Measurements from ENCODE around the gene TMEM87B. TPM values are rescaled to one million over a fixed set of nuclear protein-coding genes. Genes with fewer than 3 reads are reported as not detected.
A peak's percentile ranks its signal among the peaks of the same experiment; 100 is the strongest.
"Not testable (repeated sequence)": the region's sequence is repeated elsewhere in the genome, so short reads cannot be mapped to it uniquely, and the experiment has no call there.

TMEM87B gene
- total and polyA plus RNA-seq, 12 donors, result 8.9 to 37.5 (median 29.1) TPM

DNA sequence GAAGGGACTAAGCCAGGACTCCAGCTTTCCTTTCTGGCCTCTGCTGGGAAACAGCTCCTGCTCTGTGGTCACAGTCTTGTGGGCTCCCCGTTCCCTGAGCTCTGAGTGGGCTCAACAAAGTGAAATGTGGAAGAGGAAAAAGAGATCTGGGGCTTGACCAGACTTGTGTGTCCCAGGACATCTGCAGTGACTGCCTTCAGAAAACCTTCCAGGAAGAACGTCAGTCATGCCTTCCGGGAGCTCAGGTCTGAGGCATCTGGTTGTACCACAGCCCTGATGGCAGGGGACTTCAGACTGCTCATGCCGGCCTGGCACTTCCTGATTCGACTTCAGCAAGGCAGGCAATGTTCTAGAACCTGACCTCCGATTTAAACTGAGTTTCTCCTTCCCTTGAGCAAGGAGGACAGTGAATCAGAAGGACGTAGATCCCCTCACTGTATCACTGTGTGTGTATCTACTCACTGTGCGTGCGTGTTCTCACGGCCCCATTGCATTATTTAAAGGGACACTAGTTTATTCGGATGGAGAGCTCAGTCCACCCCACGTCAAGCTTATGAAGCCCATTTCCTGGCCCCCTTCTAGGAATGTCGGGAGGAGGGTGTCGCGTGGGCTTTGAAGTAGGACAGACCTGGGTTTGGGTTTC is 82.6 kb downstream of the TMEM87B start:
- H3K36me3 ChIP-seq (replicated peaks in 1 of 2), result no peaks in the 10 kb centered on the region
- H3K4me1 ChIP-seq (replicated peaks in 1 of 2), result no peaks in the 10 kb centered on the region
- intact Hi-C loops (cut with DNase I), result no loop called here
- H3K9me3 ChIP-seq (replicated peaks in 1 of 3), result no peaks in the 10 kb centered on the region
- no peaks in the 10 kb centered on the region for H3K27me3 ChIP-seq
- peak overlapping the region in 2 of 5 donors; percentile 12 to 71 for H3K27ac ChIP-seq
- H3K4me3 ChIP-seq, result peak overlapping the region in 2 of 4 donors; percentile 32 to 62
- DNase-seq, result peak in 3 of 7 donors; percentile 33 to 55 (median 44)
- WGBS, 4 donors, result 18 to 30% (median 24%) methylated on average over 12 to 15 of the region's 15 CpGs
- TF ChIP-seq POLR2A (IDR thresholded peaks at IDR 0.05), result no peak
- TF ChIP-seq, protein P1, sequence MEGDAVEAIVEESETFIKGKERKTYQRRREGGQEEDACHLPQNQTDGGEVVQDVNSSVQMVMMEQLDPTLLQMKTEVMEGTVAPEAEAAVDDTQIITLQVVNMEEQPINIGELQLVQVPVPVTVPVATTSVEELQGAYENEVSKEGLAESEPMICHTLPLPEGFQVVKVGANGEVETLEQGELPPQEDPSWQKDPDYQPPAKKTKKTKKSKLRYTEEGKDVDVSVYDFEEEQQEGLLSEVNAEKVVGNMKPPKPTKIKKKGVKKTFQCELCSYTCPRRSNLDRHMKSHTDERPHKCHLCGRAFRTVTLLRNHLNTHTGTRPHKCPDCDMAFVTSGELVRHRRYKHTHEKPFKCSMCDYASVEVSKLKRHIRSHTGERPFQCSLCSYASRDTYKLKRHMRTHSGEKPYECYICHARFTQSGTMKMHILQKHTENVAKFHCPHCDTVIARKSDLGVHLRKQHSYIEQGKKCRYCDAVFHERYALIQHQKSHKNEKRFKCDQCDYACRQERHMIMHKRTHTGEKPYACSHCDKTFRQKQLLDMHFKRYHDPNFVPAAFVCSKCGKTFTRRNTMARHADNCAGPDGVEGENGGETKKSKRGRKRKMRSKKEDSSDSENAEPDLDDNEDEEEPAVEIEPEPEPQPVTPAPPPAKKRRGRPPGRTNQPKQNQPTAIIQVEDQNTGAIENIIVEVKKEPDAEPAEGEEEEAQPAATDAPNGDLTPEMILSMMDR (IDR thresholded peaks at IDR 0.05), result no peak

DNA sequence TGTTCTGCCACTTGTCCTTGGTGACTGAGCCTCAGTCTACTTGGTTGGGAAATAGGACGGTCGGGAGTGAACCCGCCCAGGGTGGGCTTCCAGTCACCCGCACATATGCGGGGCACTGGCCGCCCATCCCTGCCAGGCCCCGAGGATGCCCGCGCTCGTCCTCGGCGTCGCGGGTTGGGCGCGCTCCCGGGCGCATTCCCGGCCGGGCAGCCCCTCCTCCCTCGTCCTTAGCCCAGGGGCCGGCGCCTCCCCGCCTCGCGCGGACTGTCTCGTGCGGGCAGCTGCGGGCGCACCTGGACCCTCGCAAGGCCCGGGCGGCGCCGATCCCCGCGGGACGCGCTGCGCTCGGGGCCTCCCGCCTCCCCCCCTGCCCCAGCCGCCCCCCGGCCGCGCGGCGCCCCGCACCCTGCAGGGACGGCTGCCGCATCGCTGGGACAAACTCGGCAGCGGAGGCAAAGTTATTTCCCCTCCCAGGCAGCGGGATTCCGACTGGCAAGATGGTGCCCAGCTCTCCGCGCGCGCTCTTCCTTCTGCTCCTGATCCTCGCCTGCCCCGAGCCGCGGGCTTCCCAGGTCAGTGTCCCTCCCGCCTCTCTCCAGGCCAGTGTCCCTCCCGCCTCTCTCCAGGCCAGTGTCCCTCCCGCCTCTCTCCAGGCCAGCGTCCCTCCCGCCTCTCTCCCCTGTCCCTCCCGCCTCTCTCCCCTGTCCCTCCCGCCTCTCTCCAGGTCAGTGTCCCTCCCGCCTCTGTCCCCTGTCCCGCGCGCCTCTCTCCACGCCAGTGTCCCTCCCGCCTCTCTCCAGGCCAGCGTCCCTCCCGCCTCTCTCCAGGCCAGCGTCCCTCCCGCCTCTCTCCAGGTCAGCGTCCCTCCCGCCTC is 83.3 kb downstream of the TMEM87B start, which contains the start of gene FBLN7:
TSS of gene FBLN7 (plus strand) at position 227 of the 874 bp plus-strand sequence. CDS start at position 498, 271 bp downstream.
- TF ChIP-seq, protein P1 (IDR thresholded peaks at IDR 0.05), result no peak
- TF ChIP-seq POLR2A (IDR thresholded peaks at IDR 0.05), result peak in 1 of 2 donors; percentile 17
- Histone ChIP-seq H3K9me3 (replicated peaks in 1 of 3) (no peaks in the 10 kb centered on the region), H3K4me3 (peak within 1 kb of the TSS in 2 of 4 donors; percentile 32 to 62), H3K4me1 (replicated peaks in 1 of 2) (no peaks in the 10 kb centered on the region), H3K27ac (peak within 1 kb of the TSS in 4 of 5 donors; percentile 7 to 71 (median 22)), H3K27me3 (no peaks in the 10 kb centered on the region), H3K36me3 (replicated peaks in 1 of 2) (no peaks in the 10 kb centered on the region)
- intact Hi-C loops (cut with DNase I), result no loop called here
- peak; percentile 38 to 73 (median 52) for DNase-seq
- WGBS, 4 donors, result 0 to 4% (median 1%) methylated on average over 5 to 84 of the region's 84 CpGs

DNA sequence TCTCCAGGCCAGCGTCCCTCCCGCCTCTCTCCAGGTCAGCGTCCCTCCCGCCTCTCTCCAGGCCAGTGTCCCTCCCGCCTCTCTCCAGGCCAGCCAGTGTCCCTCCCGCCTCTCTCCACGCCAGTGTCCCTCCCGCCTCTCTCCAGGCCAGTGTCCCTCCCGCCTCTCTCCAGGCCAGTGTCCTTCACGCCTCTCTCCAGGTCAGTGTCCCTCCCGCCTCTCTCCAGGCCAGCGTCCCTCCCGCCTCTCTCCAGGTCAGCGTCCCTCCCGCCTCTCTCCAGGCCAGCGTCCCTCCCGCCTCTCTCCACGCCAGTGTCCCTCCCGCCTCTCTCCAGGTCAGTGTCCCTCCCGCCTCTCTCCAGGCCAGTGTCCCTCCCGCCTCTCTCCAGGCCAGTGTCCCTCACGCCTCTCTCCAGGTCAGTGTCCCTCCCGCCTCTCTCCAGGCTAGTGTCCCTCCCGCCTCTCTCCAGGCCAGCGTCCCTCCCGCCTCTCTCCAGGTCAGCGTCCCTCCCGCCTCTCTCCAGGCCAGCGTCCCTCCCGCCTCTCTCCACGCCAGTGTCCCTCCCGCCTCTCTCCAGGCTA is 84.1 kb downstream of the TMEM87B start:
- H3K9me3 ChIP-seq (replicated peaks in 1 of 3); H3K4me1 ChIP-seq (replicated peaks in 1 of 2); intact Hi-C loops (cut with DNase I); H3K27me3 ChIP-seq; H3K36me3 ChIP-seq (replicated peaks in 1 of 2): not testable (repeated sequence)
- peak in 4 of 7 donors; percentile 33 to 69 (median 52) for DNase-seq
- 0 to 1% (median 0%) methylated on average over 2 to 18 of the region's 32 CpGs for WGBS, 4 donors
- Histone ChIP-seq H3K27ac (peak overlapping the region in 1 of 5 donors; percentile 71), H3K4me3 (peak overlapping the region in 1 of 4 donors; percentile 62)

DNA sequence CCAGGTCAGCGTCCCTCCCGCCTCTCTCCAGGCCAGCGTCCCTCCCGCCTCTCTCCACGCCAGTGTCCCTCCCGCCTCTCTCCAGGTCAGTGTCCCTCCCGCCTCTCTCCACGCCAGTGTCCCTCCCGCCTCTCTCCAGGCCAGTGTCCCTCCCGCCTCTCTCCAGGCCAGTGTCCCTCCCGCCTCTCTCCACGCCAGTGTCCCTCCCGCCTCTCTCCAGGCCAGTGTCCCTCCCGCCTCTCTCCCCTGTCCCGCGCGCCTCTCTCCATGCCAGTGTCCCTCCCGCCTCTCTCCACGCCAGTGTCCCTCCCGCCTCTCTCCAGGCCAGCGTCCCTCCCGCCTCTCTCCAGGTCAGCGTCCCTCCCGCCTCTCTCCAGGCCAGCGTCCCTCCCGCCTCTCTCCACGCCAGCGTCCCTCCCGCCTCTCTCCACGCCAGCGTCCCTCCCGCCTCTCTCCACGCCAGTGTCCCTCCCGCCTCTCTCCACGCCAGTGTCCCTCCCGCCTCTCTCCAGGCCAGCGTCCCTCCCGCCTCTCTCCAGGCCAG is 84.7 kb downstream of the TMEM87B start:
- intact Hi-C loops (cut with DNase I), result not testable (repeated sequence)

More for the DNA sequence above, 84.7 kb downstream of the TMEM87B start:
- H3K27me3 ChIP-seq; H3K4me3 ChIP-seq; H3K36me3 ChIP-seq (replicated peaks in 1 of 2); H3K4me1 ChIP-seq (replicated peaks in 1 of 2); H3K9me3 ChIP-seq (replicated peaks in 1 of 3): not testable (repeated sequence)
- peak overlapping the region in 1 of 5 donors; percentile 40 for H3K27ac ChIP-seq
- 1 to 13% (median 2%) methylated on average over 20 to 31 of the region's 38 CpGs; no CpG with 5 or more reads in 1 of the 4 donors for WGBS, 4 donors
- peak in 5 of 7 donors; percentile 36 to 70 (median 46) for DNase-seq

Measured in adrenal gland (tissue), 12 donors.